Neural progenitor cell (in vitro differentiated cells): ENCODE results near the gene RAB6A. TPM values are rescaled to one million over a fixed set of nuclear protein-coding genes. Genes with fewer than 3 reads are reported as not detected.

Experiments
- DNase-seq: peaks from one replicate; pipeline ENCODE4 v3.0.0-alpha.2; 2016; ENCODE audit warnings: low spot score
- H2AFZ ChIP-seq: fragments of 200-600 bp; sonication (generic); replicated peaks from 2 replicates; pipeline ENCODE4 v1.6.1; 2016; ENCODE audit warnings: antibody characterized with exemption
- H3F3A ChIP-seq: fragments of 200-600 bp; sonication (generic); 2 replicates; pipeline ENCODE4 v1.6.1; 2016; ENCODE audit warnings: antibody characterized with exemption, low read depth
- H3K27ac ChIP-seq: fragments of 200-600 bp; sonication (generic); 2 replicates; pipeline ENCODE4 v1.5.1; 2016; ENCODE audit warnings: mild to moderate bottlenecking
- H3K27me3 ChIP-seq: fragments of 200-600 bp; sonication (generic); 2 replicates; pipeline ENCODE4 v1.6.1; 2016; ENCODE audit warnings: mild to moderate bottlenecking, moderate library complexity
- H3K36me3 ChIP-seq: fragments of 200-600 bp; sonication (generic); 2 replicates; pipeline ENCODE4 v1.5.1; 2016
- H3K4me1 ChIP-seq: fragments of 200-600 bp; sonication (generic); 2 replicates; pipeline ENCODE4 v1.6.1; 2016; ENCODE audit warnings: mixed run types
- H3K4me2 ChIP-seq: fragments of 200-600 bp; sonication (generic); 2 replicates; pipeline ENCODE4 v1.6.1; 2016
- H3K4me3 ChIP-seq: fragments of 200-600 bp; sonication (generic); 2 replicates; pipeline ENCODE4 v1.5.1; 2016
- H3K79me2 ChIP-seq: fragments of 200-600 bp; sonication (generic); 2 replicates; pipeline ENCODE4 v1.6.1; 2016; ENCODE audit warnings: low read depth
- H3K9ac ChIP-seq: fragments of 200-600 bp; sonication (generic); 2 replicates; pipeline ENCODE4 v1.6.1; 2016
- H3K9me3 ChIP-seq: fragments of 200-600 bp; sonication (generic); 2 replicates; pipeline ENCODE4 v1.5.1; 2016; ENCODE audit warnings: low read depth
- H4K20me1 ChIP-seq: fragments of 200-600 bp; sonication (generic); 2 replicates; pipeline ENCODE4 v1.6.1; 2016; ENCODE audit warnings: low read depth
- H3K27ac Mint-ChIP-seq: 3 replicates; pipeline ENCODE4 v1.8.0; 2021; ENCODE audit warnings: mixed read lengths
- H3K27me3 Mint-ChIP-seq: 2 replicates; pipeline ENCODE4 v1.8.0; 2022; ENCODE audit warnings: low read depth, mild to moderate bottlenecking, inconsistent platforms, moderate library complexity, mixed read lengths; ENCODE audit not compliant: insufficient read depth
- H3K36me3 Mint-ChIP-seq: 3 replicates; pipeline ENCODE4 v1.8.0; 2021; ENCODE audit warnings: mixed read lengths
- H3K4me1 Mint-ChIP-seq: 3 replicates; pipeline ENCODE4 v1.8.0; 2021; ENCODE audit warnings: mixed read lengths
- H3K4me3 Mint-ChIP-seq: 3 replicates; pipeline ENCODE4 v1.8.0; 2021; ENCODE audit warnings: mild to moderate bottlenecking, moderate library complexity, mixed read lengths
- H3K9me3 Mint-ChIP-seq: 3 replicates; pipeline ENCODE4 v1.8.0; 2020; ENCODE audit warnings: mixed read lengths
- EZH2 ChIP-seq: fragments of 200-600 bp; sonication (generic); IDR thresholded peaks from 2 replicates; pipeline ENCODE4 v1.6.1; 2017; ENCODE audit warnings: antibody characterized with exemption, mild to moderate bottlenecking, moderate library complexity
- EZH2phosphoT487 ChIP-seq: fragments of 200-600 bp; sonication (generic); IDR thresholded peaks from 2 replicates; pipeline ENCODE4 v1.6.1; 2017; ENCODE audit warnings: antibody characterized with exemption
- total RNA-seq: library from RNA; depleted of rRNA; stranded (reverse); fragments of >200 nt; gene quantifications from 2 replicates; pipeline ENCODE4 v1.2.3, GENCODE V29; 2015; ENCODE audit warnings: low replicate concordance
- TF ChIP-seq, protein P1 (sequence below): fragments of 200-600 bp; sonication (generic); IDR thresholded peaks from 2 replicates; pipeline ENCODE4 v1.5.1; 2017; ENCODE audit warnings: antibody characterized with exemption, mild to moderate bottlenecking

RAB6A gene
- total RNA-seq, 1 donor from 2014 or later, result 54.7 TPM

DNA sequence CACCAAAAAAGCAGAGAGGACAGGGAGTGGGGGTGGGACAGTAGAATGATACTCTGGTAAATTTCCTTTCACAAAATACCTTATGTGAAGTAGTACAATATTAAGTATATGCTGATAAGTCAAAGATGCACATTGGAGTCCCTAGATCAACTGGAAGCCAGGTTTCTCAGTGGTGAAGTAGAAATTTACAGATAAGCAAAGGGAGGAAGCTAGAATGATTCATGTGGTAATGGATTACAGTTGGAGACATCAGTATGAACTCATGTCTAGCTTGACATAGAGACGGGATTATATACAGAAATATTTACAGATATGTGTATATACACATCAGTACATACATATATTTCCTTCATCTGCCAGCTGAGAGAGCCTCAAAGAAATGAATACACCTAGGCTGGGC lies 93.0 kb downstream of the RAB6A start:
- no peak overlapping the region for H3K27ac ChIP-seq
- no peaks in the 10 kb centered on the region for H3K9me3 Mint-ChIP-seq
- H4K20me1 ChIP-seq, result no peaks in the 10 kb centered on the region
- peaks cover 3% of the 10 kb centered on the region for H3K36me3 Mint-ChIP-seq
- no peaks in the 10 kb centered on the region for H3K9me3 ChIP-seq
- H3K4me3 Mint-ChIP-seq, result no peak overlapping the region
- H3K27ac Mint-ChIP-seq, result no peak overlapping the region
- H2AFZ ChIP-seq, result no peak overlapping the region
- H3K4me3 ChIP-seq, result no peak overlapping the region
- H3K4me2 ChIP-seq, result no peak overlapping the region
- H3F3A ChIP-seq, result no peaks in the 10 kb centered on the region
- H3K4me1 ChIP-seq, result no peaks in the 10 kb centered on the region
- DNase-seq, result no peak
- H3K9ac ChIP-seq, result no peak overlapping the region
- no peaks in the 10 kb centered on the region for H3K79me2 ChIP-seq
- no peaks in the 10 kb centered on the region for H3K27me3 ChIP-seq
- TF ChIP-seq, protein P1, sequence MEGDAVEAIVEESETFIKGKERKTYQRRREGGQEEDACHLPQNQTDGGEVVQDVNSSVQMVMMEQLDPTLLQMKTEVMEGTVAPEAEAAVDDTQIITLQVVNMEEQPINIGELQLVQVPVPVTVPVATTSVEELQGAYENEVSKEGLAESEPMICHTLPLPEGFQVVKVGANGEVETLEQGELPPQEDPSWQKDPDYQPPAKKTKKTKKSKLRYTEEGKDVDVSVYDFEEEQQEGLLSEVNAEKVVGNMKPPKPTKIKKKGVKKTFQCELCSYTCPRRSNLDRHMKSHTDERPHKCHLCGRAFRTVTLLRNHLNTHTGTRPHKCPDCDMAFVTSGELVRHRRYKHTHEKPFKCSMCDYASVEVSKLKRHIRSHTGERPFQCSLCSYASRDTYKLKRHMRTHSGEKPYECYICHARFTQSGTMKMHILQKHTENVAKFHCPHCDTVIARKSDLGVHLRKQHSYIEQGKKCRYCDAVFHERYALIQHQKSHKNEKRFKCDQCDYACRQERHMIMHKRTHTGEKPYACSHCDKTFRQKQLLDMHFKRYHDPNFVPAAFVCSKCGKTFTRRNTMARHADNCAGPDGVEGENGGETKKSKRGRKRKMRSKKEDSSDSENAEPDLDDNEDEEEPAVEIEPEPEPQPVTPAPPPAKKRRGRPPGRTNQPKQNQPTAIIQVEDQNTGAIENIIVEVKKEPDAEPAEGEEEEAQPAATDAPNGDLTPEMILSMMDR, result no peak
- TF ChIP-seq EZH2phosphoT487, result no peak
- TF ChIP-seq EZH2, result no peak
- H3K27me3 Mint-ChIP-seq, result peaks cover 3% of the 10 kb centered on the region
- H3K36me3 ChIP-seq, result no peaks in the 10 kb centered on the region
- H3K4me1 Mint-ChIP-seq, result peaks cover 10% of the 10 kb centered on the region

DNA sequence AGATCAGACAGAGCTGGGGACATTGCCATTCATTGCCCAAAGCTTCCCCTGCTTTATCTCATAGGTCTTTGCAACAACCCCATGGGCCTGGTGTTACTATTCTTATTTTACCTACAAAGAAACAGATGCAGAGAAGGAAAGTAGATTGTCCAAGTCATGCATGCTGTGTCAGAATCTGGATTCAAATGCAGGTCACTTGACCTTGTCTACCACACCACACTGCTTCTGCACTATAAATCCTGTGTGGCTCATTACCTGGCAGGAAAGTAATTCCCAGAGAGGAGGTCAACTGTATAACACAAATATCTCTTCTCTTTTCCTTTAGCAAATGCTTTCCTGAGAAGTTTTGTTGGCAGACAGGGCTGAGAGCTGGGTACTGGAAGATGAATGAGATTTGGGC lies 96.0 kb downstream of the RAB6A start:
- no peaks in the 10 kb centered on the region for H3K36me3 ChIP-seq
- no peaks in the 10 kb centered on the region for H4K20me1 ChIP-seq
- no peaks in the 10 kb centered on the region for H3K9me3 ChIP-seq
- no peak overlapping the region for H3K4me3 ChIP-seq
- peaks cover 4% of the 10 kb centered on the region for H3F3A ChIP-seq
- Mint-ChIP-seq H3K27ac (peak overlapping the region; percentile 5), H3K27me3 (peaks cover 3% of the 10 kb centered on the region), H3K4me1 (peaks cover 10% of the 10 kb centered on the region), H3K4me3 (no peak overlapping the region), H3K9me3 (no peaks in the 10 kb centered on the region), H3K36me3 (peaks cover 1% of the 10 kb centered on the region)
- no peak overlapping the region for H3K27ac ChIP-seq
- no peak overlapping the region for H3K4me2 ChIP-seq
- no peak overlapping the region for H3K9ac ChIP-seq
- H3K79me2 ChIP-seq, result no peaks in the 10 kb centered on the region
- H3K27me3 ChIP-seq, result peaks cover 7% of the 10 kb centered on the region
- no peak for TF ChIP-seq EZH2
- TF ChIP-seq EZH2phosphoT487, result no peak
- TF ChIP-seq, protein P1, result no peak
- no peak overlapping the region for H2AFZ ChIP-seq
- H3K4me1 ChIP-seq, result no peaks in the 10 kb centered on the region
- DNase-seq, result no peak

DNA sequence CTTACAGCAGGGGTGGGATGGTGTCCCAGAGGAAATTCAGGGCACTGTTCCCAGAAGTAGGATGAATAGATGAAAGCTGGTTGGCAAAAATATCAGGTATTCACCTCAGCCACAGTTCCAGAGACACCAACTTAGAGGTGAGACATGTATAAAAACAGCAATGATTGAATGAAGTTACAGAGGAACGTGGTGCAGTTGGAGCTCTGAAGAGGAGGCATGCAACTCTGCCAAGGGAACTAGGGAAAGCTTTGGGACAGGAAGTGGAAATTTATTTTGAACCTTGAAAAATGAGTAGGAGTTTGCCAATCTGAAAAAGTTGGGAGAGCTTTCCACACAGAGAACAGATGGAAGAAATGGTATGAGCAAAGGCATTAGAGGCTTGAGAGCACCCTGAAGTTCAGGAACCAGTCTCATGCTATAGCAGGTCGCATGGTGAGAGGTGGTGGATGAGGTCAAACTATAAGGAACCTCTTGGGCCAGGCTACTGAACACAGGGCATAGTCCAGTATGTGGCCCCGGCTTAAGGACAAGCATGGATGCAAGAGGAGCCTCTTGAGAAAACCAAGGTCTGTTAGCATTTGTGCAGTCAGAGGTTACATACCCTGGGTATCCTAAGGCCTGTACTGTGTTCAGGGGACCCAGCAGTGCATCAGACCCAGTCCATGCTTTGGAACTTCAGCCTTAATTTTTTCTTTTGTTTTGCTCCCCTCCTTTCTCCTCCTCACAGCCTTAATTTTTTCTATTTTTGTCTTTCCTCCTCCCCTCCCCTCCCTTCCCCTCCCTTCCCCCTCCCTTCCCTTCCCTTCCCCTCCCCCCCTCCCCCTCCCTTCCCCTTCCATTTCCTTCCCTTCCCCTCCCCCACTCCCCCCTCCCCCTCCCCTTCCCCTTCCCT lies 97.0 kb downstream of the RAB6A start:
- no peak overlapping the region for H3K9ac ChIP-seq
- H3K4me3 ChIP-seq, result no peak overlapping the region
- Mint-ChIP-seq H3K36me3 (no peaks in the 10 kb centered on the region), H3K27ac (no peak overlapping the region), H3K4me3 (no peak overlapping the region), H3K27me3 (peaks cover 3% of the 10 kb centered on the region), H3K9me3 (no peaks in the 10 kb centered on the region), H3K4me1 (peaks cover 10% of the 10 kb centered on the region)
- H4K20me1 ChIP-seq, result no peaks in the 10 kb centered on the region
- H3K27ac ChIP-seq, result no peak overlapping the region
- H3K9me3 ChIP-seq, result no peaks in the 10 kb centered on the region
- peaks cover 7% of the 10 kb centered on the region for H3K27me3 ChIP-seq
- TF ChIP-seq, protein P1, result no peak
- no peak for TF ChIP-seq EZH2phosphoT487
- TF ChIP-seq EZH2, result no peak
- no peaks in the 10 kb centered on the region for H3K36me3 ChIP-seq
- H3K4me2 ChIP-seq, result no peak overlapping the region
- H3F3A ChIP-seq, result peaks cover 4% of the 10 kb centered on the region
- no peaks in the 10 kb centered on the region for H3K4me1 ChIP-seq
- DNase-seq, result no peak
- H2AFZ ChIP-seq, result no peak overlapping the region
- no peaks in the 10 kb centered on the region for H3K79me2 ChIP-seq
